Gastrocnemius medialis (tissue), 4 donors: ENCODE data around the gene CDKL4. TPM values are rescaled to one million over a fixed set of nuclear protein-coding genes. Genes with fewer than 3 reads are reported as not detected.

Source experiments
- ATAC-seq, 2 donors: fragments of 150-250 bp; one replicate each; pipeline ENCODE4 v1.9.1; 2016
- DNase-seq, 2 donors: peaks; one replicate each; pipeline ENCODE4 v3.0.0-alpha.2; 2019
- H3K27ac ChIP-seq, 4 donors: fragments of 200-600 bp; sonication (generic); 1 replicate in 1 of 4; 2 replicates in 3 of 4; pipeline ENCODE4 v1.5.1; 2016 to 2018; ENCODE audit warnings: mild to moderate bottlenecking in 2 of 4, moderate library complexity in 1 of 4
- H3K27me3 ChIP-seq, 3 donors: fragments of 200-600 bp; sonication (generic) in 2 of 3; 1 replicate in 1 of 3; 2 replicates in 2 of 3; pipeline versions ENCODE4 v1.5.1 to v1.6.0; 2016 to 2019; ENCODE audit warnings: mild to moderate bottlenecking in 1 of 3, moderate library complexity in 1 of 3
- H3K36me3 ChIP-seq, 2 donors: fragments of 200-600 bp; sonication (generic) in 1 of 2; one replicate each; pipeline ENCODE4 v1.5.1; 2017 to 2018
- H3K4me1 ChIP-seq, 2 donors: fragments of 200-600 bp; sonication (generic) in 1 of 2; one replicate each; pipeline ENCODE4 v1.5.1; 2016 to 2017; ENCODE audit warnings: mild to moderate bottlenecking in 2 of 2
- H3K4me3 ChIP-seq, 4 donors: fragments of 200-600 bp; sonication (generic) in 3 of 4; 1 replicate in 1 of 4; 2 replicates in 3 of 4; pipeline ENCODE4 v1.5.1; 2016 to 2019; ENCODE audit warnings: mild to moderate bottlenecking in 2 of 4
- H3K9me3 ChIP-seq, 3 donors: fragments of 200-600 bp; sonication (generic) in 2 of 3; 1 replicate in 1 of 3; 2 replicates in 2 of 3; pipeline ENCODE4 v1.5.1; 2016 to 2019
- CTCF ChIP-seq, 5 experiments: fragments of 450-650 bp in 3 of 5; fragments of 200-600 bp in 2 of 5; sonication (generic) in 2 of 5; IDR thresholded peaks in 4 of 5; conservative IDR thresholded peaks in 1 of 5; 1 replicate in 4 of 5; 2 replicates in 1 of 5; pipeline ENCODE4 v1.5.1; 2016 to 2019; ENCODE audit warnings: antibody characterized with exemption in 5 of 5, mild to moderate bottlenecking in 3 of 5, moderate library complexity in 3 of 5
- POLR2A ChIP-seq, 2 donors: fragments of 450-650 bp; IDR thresholded peaks; one replicate each; pipeline ENCODE4 v1.6.1; 2017; ENCODE audit warnings: antibody characterized with exemption in 2 of 2, mild to moderate bottlenecking in 2 of 2, moderate library complexity in 2 of 2
- in situ Hi-C, 4 donors: fragments of 200-750 bp; cut with MboI; loops; one replicate each; pipeline versions ENCODE4 v1.15.0 to v1.8.0; 2017; ENCODE audit warnings: low sequenced_read_pairs in 4 of 4
- intact Hi-C: fragments of 100-400 bp; cut with DNase I; formaldehyde crosslinking; loops from one replicate; pipeline ENCODE4 v1.15.1; 2023; ENCODE audit warnings: low total_unique reads
- total RNA-seq, 4 donors: library from RNA; depleted of rRNA; stranded (reverse); fragments of >200 nt; gene quantifications; one replicate each; pipeline versions ENCODE4 v1.1.0 to v1.2.3, GENCODE V29; 2016

The CDKL4 gene
- total RNA-seq, 4 donors from 2014 or later = 0.36 to 1.1 TPM; not detected in 2

- H3K4me1 ChIP-seq = peaks cover 6 to 7% of the 10 kb centered on the region in 2 donors
- H3K9me3 ChIP-seq = no peaks in the 10 kb centered on the region
- in situ Hi-C loops = no loop called here
- no peaks in the 10 kb centered on the region for H3K27me3 ChIP-seq
- DNase-seq = no peak
- no peaks in the 10 kb centered on the region for H3K36me3 ChIP-seq
- no peak overlapping the region for H3K4me3 ChIP-seq
- TF ChIP-seq CTCF (IDR thresholded peaks at IDR 0.05 in 4 of 5, conservative IDR thresholded peaks at IDR 0.05 in 1 of 5) = no peak
- TF ChIP-seq POLR2A (IDR thresholded peaks at IDR 0.05) = no peak
- intact Hi-C loops = no loop called here
- no peak for ATAC-seq
- no peak overlapping the region for H3K27ac ChIP-seq
Observed at GRCh38 chr2:39128919-39129391, 114.8 kb downstream of the CDKL4 start.

- intact Hi-C loops = no loop called here
- Histone ChIP-seq H3K27me3 (no peaks in the 10 kb centered on the region), H3K36me3 (no peaks in the 10 kb centered on the region), H3K27ac (no peak overlapping the region), H3K4me3 (no peak overlapping the region), H3K4me1 (peaks cover 16 to 17% of the 10 kb centered on the region in 2 donors), H3K9me3 (no peaks in the 10 kb centered on the region)
- ATAC-seq = no peak
- in situ Hi-C loops = no loop called here
- DNase-seq = no peak
- TF ChIP-seq CTCF (IDR thresholded peaks at IDR 0.05 in 4 of 5, conservative IDR thresholded peaks at IDR 0.05 in 1 of 5) = no peak
- TF ChIP-seq POLR2A (IDR thresholded peaks at IDR 0.05) = no peak
Observed at GRCh38 chr2:39127973-39128372, 115.8 kb downstream of the CDKL4 start.

Other genes with a start within 250 kb of the CDKL4 start
- gene SOS1, start 122.9 kb downstream of the CDKL4 start, total RNA-seq = 10 to 100 TPM; 19.5 to 46.3 (median 33.3) TPM
- gene MAP4K3, start 193.3 kb upstream of the CDKL4 start, total RNA-seq = 10 to 100 TPM; 23.0 to 52.1 (median 31.8) TPM